Astrocyte of the hippocampus (primary cell): ENCODE measurements around the gene TEDDM1.
"Not testable (repeated sequence)": the region's sequence is repeated elsewhere in the genome, so short reads cannot be mapped to it uniquely, and the experiment has no call there.

Source experiments
- DNase-seq: peaks from one replicate; pipeline ENCODE4 v3.0.0; 2011; ENCODE audit warnings: low read depth, low spot score

The TEDDM1 gene

DNA sequence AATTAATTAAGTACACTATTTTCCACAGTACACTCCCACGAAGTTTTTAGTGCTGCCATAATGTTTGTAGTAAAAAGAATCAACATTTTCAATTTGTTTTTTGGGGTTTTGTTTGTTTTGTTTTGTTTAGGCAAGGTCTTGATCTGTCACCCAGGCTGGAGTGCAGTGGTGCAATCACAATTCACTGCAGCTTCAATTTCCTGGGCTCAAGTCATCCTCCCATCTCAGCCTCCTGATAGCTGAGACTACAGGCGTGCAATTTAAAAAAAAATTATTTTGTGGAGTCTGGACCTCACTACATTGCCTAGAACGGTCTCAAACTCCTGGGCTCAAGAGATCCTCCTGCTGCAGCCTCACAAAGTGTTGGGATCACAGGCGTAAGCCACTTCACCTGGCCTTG, 20.3 kb downstream of the TEDDM1 start:
- DNase-seq: no peak

DNA sequence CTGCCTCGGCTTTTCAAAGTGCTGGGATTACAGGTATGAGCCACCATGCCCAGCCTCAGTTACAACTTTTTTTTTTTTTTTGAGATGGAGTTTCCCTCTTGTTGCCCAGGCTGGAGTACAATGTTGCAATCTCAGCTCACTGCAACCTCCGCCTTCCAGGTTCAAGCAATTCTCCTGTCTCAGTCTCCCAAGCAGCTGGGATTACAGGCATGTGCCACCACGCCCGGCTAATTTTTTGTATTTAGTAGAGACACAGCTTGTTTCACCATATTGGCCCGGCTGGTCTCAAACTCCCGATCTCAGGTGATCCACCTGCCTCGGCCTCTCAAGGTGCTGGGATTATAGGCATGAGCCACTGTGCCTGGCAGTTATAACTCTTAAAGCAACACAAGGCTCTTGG, 20.7 kb downstream of the TEDDM1 start:
- not testable (repeated sequence) for DNase-seq

DNA sequence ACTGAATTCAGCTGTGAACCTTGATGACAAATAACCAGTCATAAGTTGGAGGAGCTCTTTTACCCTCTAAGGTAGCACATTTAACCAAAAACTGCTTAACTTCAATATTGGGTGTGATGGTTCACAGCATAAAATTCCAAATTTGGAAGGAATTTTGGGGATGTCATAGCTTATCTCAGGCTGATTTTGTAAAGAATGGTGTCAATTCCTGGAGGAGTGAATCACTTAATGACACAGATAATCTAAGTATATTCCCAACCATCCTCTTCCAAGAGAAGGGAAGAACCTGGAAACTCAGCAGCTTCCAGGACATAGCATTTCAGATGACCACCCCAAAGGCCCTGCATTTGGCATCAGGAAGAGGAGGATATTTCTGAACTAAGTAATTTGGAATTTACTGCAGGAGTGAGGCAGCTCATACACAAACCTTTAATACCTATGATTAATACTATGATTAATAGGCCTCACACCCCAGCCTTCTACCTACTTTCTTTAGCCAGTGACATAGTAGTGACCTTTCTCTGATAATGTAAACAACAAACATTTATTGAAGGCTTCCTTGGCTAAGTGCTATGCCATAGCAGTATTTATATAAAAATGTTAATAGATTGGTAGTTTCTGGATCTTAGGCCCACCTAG, 23.4 kb downstream of the TEDDM1 start:
- no peak for DNase-seq

DNA sequence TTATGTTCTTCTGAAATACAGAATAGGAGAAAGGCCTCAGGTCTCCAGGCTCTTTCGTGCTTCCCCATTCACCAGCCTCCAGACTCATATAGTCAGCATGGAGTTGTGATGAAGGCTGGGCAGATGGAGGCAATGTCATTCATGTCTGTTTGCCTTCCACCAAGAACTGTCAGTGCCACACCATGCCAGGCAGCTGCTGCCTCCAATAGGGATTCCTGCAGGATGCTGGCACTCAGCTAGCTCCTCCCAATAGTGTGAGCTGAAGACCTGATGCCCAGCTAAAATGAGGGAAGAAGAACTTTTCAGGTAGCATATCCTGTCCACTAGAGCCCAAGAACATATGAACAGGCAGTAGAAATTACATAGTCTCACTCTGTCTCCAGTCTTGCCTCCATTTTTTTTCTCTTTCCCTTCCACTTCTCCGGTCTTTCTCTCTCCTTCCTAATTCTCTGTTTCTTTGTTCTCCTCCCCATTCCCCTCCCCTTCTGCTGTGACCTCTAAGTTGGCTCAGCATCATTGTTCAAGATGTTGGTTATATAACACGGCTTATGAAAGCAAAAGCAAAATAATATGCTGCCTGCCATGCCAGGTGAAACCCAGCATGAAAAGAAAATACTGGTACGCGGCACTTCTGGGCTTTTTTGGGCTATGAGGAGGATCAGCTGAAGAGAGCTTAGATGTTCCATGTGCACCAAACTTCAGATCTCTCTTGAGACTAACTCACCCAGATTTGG, 26.2 kb downstream of the TEDDM1 start:
- no peak for DNase-seq

DNA sequence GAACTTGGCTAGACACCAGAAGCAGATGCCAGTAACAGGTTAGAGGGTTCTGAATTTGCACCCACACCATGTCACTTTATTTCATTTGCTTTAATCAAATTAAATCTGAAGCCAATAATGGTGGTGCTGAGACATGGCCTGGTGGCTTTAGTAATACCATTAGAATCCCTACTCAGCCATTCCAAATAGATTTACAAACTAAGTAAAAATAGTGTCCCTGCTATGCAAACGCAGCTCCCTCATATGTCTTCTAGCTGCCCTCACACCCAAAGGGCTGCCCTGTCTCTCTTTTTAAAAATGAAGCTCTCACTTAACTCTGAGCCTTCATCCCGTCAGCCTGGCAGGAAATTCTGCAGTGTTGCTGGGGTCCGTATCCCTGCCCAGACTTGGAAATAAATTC, 29.9 kb downstream of the TEDDM1 start:
- DNase-seq: no peak

DNA sequence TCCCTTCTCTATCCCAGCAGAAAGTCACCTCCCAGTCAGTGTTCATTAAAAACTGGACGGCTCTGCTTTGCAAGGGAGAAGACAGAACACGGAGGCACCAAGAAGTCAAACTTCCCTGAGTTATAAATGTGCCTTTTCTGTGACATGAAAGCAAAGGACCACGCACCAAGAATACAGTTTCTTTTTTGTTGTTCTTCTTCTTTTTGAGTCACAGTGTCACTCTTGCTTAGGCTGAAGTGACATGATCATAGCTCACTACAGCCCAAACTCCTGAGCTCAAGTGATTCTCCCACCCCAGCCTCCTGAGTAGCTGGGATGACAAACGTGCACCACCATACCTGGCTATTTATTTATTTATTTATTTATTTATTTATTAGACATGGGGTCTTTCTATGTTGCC, 31.6 kb downstream of the TEDDM1 start:
- DNase-seq: no peak

DNA sequence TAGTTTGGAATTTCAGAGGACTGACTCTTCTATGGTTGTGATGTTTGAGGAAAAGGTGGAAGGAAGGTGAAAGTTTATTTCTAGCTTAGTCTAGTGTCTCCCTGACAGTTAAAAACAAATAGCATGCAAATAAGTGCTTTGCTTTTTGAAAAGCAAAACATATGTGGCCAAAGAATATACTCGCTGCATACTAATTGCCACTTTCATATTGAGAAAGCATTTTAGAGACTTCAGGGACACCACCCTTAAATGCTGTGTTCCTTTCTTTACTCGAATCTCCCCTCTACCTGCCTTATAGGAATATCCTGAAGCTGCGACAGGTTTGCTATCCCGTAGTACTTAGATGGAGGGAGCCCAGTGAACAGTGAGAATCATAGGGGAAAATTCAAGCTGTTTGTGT, 32.1 kb downstream of the TEDDM1 start:
- no peak for DNase-seq

DNA sequence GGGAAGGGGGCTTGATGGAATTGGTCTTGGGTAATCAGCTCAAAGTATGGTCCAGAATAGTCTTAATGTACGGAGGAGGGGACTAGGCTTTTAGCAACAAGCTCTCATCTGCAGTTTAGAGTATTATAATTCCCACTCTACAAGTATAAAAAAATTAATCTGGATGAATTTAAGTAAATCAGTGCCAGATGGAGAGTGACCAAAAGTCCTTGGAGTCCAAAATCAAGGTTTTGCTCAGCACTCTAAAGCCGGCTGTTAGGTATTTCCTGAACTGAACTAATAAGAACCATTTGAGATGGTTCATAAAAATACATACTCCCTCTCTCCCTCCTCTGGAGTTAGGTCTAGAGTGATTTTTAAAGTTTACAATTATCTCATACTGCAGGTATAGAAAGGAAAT, 32.5 kb downstream of the TEDDM1 start:
- DNase-seq: no peak

DNA sequence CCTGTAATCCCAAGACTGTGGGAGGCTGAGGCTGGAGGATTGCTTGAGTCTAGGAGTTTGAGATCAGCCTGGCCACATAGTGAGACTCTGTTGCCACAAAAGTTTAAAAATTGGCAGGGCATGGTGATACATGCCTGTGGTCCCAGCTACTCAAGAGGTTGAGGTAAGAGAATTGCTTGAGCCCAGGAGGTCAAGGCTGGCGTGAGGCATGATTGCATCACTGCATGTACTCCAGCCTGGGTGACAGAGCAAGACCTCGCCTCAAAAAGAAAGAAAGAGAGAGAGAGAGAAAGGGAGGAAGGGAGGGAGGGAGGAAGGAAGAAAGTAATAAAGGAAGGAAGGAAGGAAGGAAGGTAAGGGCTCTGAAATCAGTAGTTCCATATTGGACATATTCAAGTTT, 33.9 kb downstream of the TEDDM1 start:
- peak; percentile 27 for DNase-seq

DNA sequence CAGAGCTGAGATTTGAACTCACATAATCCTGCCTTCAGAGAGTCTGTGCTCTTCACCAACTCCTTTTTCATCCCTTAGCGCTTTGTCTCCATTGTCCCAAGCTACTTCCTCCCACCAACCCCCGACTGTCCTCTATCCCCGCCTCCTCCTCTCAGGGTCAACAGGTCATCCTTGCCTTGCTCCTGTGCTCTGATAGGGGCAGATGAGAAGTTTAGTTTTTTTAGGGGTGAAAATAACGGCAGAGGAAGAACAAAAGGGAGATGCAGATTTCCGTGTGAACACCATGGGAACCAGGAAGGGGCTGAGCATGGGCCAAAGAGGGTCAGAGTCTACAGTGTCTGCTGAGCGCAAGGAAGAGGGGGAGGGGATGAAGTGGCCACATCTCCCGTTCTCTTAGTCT, 40.8 kb downstream of the TEDDM1 start:
- DNase-seq: no peak

DNA sequence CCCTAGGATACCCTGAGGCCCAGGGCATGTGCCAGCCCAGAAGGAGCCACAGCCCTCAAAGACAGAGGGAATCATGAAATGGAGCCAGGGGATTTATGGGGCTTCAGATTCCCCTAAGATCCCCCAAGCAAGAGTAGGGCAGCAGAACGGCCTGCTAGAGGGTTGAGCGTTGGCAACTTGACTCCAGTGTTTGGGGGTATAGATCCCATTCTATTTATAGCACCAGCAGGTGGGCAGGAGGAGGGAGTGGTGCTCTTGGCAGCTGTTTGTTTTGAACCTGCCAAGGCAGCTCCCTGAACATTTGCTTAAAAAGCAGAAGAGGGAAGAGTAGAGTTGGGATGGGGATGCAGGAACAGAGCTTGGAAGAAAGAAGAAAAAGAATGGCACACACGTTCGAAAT, 42.6 kb downstream of the TEDDM1 start:
- no peak for DNase-seq

DNA sequence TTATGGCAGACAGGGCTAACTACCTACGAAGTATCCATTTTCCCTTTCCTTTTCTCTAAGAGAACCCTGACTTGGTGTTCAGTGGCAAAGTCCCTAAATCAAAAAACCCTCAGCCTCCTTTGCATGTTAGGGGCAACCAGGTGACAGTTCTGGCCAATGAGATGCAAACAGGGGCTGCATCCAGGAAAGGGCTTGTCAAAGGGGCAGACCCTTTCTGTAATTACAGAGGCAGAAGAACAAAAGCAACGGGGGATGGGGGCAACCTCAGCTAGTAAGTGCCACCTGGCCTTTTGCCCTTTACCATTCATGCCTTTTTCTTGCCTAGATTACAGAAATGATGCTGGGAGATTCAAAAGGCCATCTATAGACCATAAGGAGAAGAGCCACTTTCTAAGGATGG, 43.3 kb downstream of the TEDDM1 start:
- DNase-seq: no peak

DNA sequence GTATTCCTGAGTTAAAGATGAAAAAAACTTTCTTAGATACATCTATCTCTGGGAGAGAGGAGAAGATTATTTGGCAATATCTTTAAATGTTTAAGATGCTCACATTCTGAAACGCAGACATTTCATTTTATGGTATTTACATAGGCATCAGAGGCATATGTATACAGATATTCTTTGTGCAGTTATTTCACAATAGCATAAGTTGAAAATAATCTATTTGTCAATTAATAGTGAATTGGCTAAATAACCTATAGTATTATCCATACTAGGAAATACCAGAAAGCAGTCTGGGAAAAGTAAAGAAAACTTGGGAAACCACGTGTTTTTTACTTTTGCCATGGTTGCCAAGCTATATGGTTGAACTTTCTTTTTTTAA, 44.8 kb downstream of the TEDDM1 start:
- no peak for DNase-seq

DNA sequence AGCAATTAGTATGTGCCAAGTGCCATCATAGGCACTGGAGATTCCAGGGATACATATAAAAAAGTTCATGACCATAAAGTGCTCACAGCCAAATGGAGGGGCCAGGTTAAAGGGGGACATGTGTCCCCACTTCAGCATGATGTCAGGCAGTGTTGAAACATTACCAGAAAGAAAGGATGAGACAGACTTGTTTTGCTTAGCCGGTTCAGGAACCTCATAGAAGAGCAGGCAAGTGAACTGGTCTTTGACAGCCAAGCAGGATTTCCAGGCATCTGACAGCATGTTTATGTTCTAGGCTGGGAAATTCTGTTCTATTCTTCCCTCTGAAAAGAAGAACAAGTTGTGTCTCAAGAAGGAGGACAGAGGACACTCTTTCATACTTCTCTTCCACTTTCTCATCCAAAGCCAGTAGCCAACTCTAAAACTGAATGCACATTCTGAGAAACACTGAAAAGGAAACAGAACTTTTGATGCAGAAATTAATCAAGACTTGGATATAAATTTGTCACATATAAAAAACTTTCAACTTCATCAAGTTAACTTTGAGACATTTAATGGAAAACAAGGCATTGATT, 48.6 kb downstream of the TEDDM1 start:
- DNase-seq: no peak

DNA sequence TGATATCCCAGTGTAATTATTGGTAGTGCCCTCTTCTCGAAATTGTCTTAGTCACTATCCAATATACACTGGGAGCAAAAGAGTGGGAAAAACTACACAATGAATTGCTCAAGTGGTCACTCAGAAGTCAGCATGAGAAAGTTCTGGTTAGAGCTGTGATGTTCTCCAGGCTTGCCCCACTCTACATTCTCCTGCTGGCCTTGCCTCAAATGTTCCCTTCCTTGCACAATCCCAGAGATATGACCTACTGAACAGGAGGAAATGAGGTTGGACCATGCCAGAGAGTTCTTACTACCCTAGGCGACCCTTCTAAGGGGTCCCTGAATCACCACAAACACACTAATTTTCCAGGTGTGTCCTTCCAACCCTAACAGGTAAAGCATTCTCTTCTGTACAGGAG, 49.6 kb downstream of the TEDDM1 start:
- no peak for DNase-seq

DNA sequence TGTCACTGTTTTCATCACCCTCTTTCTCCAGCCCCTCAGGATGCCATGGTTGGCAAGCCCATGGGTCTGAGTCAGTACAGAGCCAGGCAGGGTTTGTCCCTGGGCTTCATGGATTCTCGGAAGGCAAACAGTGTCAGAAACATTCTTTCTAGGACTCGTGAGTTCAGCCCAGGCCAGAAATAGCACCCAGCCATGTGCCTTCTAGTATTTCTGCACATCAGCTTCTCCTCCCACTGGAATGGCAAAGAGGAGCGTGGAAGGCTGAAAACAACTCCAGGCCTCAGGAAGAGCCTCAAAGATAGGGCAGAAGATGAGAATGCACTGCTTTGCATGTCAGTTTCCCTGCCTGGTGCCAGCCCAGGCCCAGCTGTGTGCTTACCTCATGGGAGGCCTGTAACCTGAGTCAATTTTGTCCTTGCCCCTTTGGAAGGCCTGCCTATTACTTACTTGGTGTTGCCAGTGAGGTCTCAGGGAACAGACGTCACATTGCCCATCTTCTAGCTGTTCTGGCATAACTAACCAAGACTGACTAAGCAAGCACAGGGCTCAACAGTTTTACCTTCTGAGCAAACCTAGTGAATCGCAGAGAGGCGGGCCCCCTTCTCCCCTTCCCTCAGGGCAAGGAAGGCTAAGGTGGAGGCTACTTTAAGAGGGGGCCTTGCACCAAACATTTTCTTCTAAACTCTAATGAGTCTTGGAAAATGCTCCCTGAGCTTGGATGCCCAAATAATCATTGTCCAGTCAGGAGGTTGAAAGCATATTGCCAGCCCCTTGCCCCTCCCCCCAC, 51.3 kb downstream of the TEDDM1 start:
- peak; percentile 42 for DNase-seq
